Renal pelvis (tissue), 4 donors: Measurements from ENCODE around the gene TRIM71. TPM values are rescaled to one million over a fixed set of nuclear protein-coding genes. Genes with fewer than 3 reads are reported as not detected.
A peak's percentile ranks its signal among the peaks of the same experiment; 100 is the strongest.
"Not testable (repeated sequence)": the region's sequence is repeated elsewhere in the genome, so short reads cannot be mapped to it uniquely, and the experiment has no call there.

Experiments used
- DNase-seq: peaks from one replicate; pipeline ENCODE4 v3.0.0-alpha.2; 2013
- polyA plus RNA-seq, 3 donors: library from polyadenylated mRNA; unstranded; fragments of 120-200 nt; gene quantifications; one replicate each; pipeline ENCODE4 v1.2.1, GENCODE V29; 2013; ENCODE audit not compliant: insufficient read length in 3 of 3

The TRIM71 gene
- polyA plus RNA-seq, 3 donors, result 6.6 to 9.4 (median 8.9) TPM

- no peak for DNase-seq
Observed at GRCh38 chr3:32922078-32922477, 104.3 kb downstream of the TRIM71 start.

GRCh38 chr3:32930161-32930560 lies 112.4 kb downstream of the TRIM71 start:
- no peak for DNase-seq

GRCh38 chr3:32931273-32931672 lies 113.5 kb downstream of the TRIM71 start:
- DNase-seq, result not testable (repeated sequence)

DNA sequence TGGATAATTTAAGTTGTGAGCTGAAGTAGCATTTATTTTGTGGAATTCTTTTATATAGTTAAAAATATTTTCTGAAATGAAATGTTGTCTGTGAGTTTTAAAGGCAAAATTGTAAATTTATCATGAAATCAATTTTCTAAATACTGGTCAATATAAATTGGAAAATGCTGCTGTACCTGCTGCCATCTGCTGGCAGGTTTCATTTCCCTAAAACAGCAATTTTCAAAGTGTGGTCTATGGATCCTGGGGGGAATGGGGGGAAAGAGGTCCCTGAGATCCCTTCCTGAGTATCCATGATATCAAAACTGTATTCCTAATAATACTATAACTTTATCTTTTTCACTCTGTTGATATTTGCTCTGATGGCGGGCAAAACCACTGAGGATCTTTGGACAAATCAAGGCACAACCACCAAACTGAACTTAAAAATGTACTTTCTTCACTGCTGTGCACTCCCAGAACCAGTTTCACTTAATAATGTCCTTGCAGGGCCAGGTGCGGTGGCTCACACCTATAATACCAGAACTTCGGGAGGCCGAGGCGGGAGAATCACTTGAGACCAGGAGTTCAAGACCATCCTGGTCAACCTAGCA lies 116.4 kb downstream of the TRIM71 start:
- no peak for DNase-seq

- DNase-seq, result peak; percentile 40
Observed at GRCh38 chr3:32937331-32937730, 119.5 kb downstream of the TRIM71 start.

GRCh38 chr3:32939531-32940284 lies 121.9 kb downstream of the TRIM71 start:
- not testable (repeated sequence) for DNase-seq

DNA sequence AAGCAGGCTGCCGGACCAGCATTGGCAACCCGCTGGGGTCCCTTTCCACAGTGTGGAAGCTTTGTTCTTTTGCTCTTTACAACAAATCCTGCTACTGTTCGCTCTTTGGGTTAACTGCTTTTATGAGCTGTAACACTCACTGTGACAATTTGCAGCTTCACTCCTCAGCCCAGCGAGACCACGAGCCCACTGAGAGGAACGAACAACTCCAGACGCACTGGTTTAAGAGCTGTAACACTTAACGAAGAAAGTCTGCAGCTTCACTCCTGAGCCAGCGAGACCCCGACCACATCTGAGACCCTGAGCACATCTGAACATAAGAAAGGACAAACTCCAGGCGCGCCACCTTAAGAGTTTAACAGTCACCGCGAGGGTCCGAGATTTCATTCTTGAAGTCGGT lies 122.9 kb downstream of the TRIM71 start:
- no peak for DNase-seq

GRCh38 chr3:32945136-32945535 lies 127.3 kb downstream of the TRIM71 start:
- no peak for DNase-seq

- DNase-seq, result not testable (repeated sequence)
Observed at GRCh38 chr3:32945598-32945997, 127.8 kb downstream of the TRIM71 start.

DNA sequence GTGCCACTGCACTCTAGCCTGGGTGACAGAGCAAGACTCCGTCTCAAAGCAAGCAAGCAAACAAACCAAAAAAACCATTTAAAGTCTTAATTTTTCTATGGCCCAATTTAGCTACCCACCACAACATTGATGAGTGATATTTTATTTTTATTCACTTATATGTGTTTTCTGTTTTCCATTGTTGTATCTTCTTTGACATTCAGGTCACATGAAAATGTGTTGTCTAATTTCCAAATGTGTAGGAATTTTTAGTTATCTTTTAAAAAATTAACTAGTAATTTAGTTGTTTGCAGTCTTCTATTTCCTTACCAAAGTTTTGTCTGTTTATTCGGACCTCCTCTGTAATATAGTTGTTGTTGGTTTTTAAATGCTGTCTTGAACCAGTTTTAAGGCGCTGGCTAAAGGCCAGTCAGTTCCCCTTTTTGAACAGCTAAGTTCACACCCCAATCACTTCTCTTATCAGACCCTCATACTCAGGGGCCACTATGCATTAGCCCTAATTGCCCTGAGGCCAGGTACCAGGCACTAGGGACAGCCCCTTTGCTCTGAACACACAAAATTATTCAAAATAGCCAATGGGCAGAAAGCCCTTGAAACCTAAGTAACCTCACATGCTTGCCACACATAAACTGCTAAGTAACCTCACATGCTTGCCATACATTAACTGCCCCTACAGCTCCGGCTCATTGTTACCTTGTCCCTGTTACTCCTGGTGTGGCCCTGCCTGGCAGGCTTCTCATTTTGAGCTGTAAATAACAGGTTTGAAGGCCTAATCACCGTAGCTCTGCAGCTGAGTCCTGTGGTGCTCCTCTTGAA lies 129.4 kb downstream of the TRIM71 start:
- no peak for DNase-seq

Other genes with a start within 250 kb of the TRIM71 start
- 10 to 100 TPM; 34.5 to 36.4 (median 35.9) TPM for gene DYNC1LI1, start 247.1 kb upstream of the TRIM71 start, polyA plus RNA-seq
- 10 to 100 TPM; 43.2 to 53.6 (median 48.3) TPM for gene CNOT10, start 132.8 kb upstream of the TRIM71 start, polyA plus RNA-seq
- under 1 TPM; 0.14 to 0.28 (median 0.16) TPM for gene CCR4, start 133.6 kb downstream of the TRIM71 start, polyA plus RNA-seq